Endothelial cell of umbilical vein (primary cell): ENCODE data around the gene UBR7. TPM values are rescaled to one million over a fixed set of nuclear protein-coding genes. Genes with fewer than 3 reads are reported as not detected.

Source experiments
- BruUV-seq: library from RNA; stranded (reverse); fragments of 400-500 nt; replicated peaks from 2 replicates; lab custom pipeline; 2021; lab: Mats Ljungman, UMichigan
- CTCF ChIA-PET: fragments of 300-600, 350-600 bp; sonication (Branson Sonifier 250); formaldehyde crosslinking; loops from one replicate; lab custom pipeline; 2021; ENCODE audit warnings: antibody characterized with exemption, inconsistent platforms; lab: Charles Lee
- POLR2A ChIA-PET: fragments of 300-600, 350-600 bp; sonication (Branson Sonifier 250); formaldehyde crosslinking; loops from one replicate; lab custom pipeline; 2021; ENCODE audit warnings: antibody characterized with exemption, inconsistent platforms; lab: Charles Lee
- DNase-seq: peaks from one replicate; pipeline ENCODE4 v3.0.0-alpha.2; 2011; ENCODE audit warnings: low read depth, low spot score
- FAIRE-seq: peaks from 2 replicates; lab custom pipeline; 2011; peaks lifted over from hg19 to GRCh38; lab: Jason Lieb, UNC
- H2AFZ ChIP-seq: 2 replicates; pipeline ENCODE4 v1.6.0; 2012; ENCODE audit warnings: low read depth, low read length, control low read depth, inconsistent platforms
- H3K27ac ChIP-seq: 2 replicates; pipeline ENCODE4 v1.5.1; 2011; ENCODE audit warnings: low read depth, mild to moderate bottlenecking, control low read depth, low read length, moderate library complexity; ENCODE audit not compliant: insufficient read depth
- H3K27me3 ChIP-seq, 2 experiments: 2 replicates each; pipeline versions ENCODE4 v1.6.0 to v1.6.1; 2011; ENCODE audit warnings: low read length in 2 of 2, mixed read lengths in 1 of 2; ENCODE audit not compliant: control insufficient read depth in 2 of 2, insufficient read depth in 2 of 2
- H3K36me3 ChIP-seq, 2 experiments: 2 replicates in 1 of 2; 3 replicates in 1 of 2; pipeline ENCODE4 v1.5.1; 2011; ENCODE audit warnings: low read length in 2 of 2, mild to moderate bottlenecking in 1 of 2, moderate library complexity in 1 of 2; ENCODE audit not compliant: control insufficient read depth in 2 of 2, insufficient read depth in 2 of 2; ENCODE audit errors: extremely low read depth in 1 of 2
- H3K4me1 ChIP-seq: 3 replicates; pipeline ENCODE4 v1.5.1; 2011; ENCODE audit warnings: mild to moderate bottlenecking, low read length; ENCODE audit not compliant: control insufficient read depth, insufficient read depth; ENCODE audit errors: extremely low read depth
- H3K4me2 ChIP-seq: 2 replicates; pipeline ENCODE4 v1.6.1; 2011; ENCODE audit warnings: low read length, control low read depth, mixed read lengths; ENCODE audit not compliant: insufficient read depth
- H3K4me3 ChIP-seq, 3 experiments: fragments of 200-600 bp in 1 of 3; sonication (generic), shearing (Covaris generic) in 1 of 3; replicated peaks in 1 of 3; 2 replicates each; pipeline ENCODE4 v1.5.1; 2011 to 2016; ENCODE audit warnings: control low read depth in 3 of 3, low read length in 3 of 3, mild to moderate bottlenecking in 2 of 3, inconsistent platforms in 1 of 3, low read depth in 1 of 3, moderate library complexity in 1 of 3; ENCODE audit not compliant: insufficient read depth in 1 of 3
- H3K79me2 ChIP-seq: 2 replicates; pipeline ENCODE4 v1.6.0; 2012; ENCODE audit warnings: low read length, inconsistent platforms; ENCODE audit not compliant: control insufficient read depth, insufficient read depth
- H3K9ac ChIP-seq: replicated peaks from 2 replicates; pipeline ENCODE3; 2011; ENCODE audit warnings: low read length, control low read depth; ENCODE audit not compliant: insufficient read depth; ENCODE audit errors: extremely low read depth
- H3K9me1 ChIP-seq: replicated peaks from 3 replicates; pipeline ENCODE4 v1.6.0; 2011; ENCODE audit warnings: mild to moderate bottlenecking, low read length; ENCODE audit not compliant: control insufficient read depth, insufficient read depth; ENCODE audit errors: extremely low read depth
- H3K9me3 ChIP-seq: replicated peaks from 2 replicates; pipeline ENCODE4 v1.5.1; 2012; ENCODE audit warnings: low read length, inconsistent platforms; ENCODE audit not compliant: control insufficient read depth, insufficient read depth
- H4K20me1 ChIP-seq: replicated peaks from 2 replicates; pipeline ENCODE3; 2011; ENCODE audit warnings: mild to moderate bottlenecking, low read length; ENCODE audit not compliant: control insufficient read depth, insufficient read depth; ENCODE audit errors: extremely low read depth
- EZH2 ChIP-seq: IDR thresholded peaks from 2 replicates; pipeline ENCODE4 v1.6.1; 2012; ENCODE audit warnings: borderline replicate concordance, low read depth, mild to moderate bottlenecking, moderate library complexity, low read length, inconsistent platforms; ENCODE audit not compliant: severe bottlenecking
- FOS ChIP-seq: IDR thresholded peaks from 2 replicates; pipeline ENCODE4 v1.6.1; 2011; ENCODE audit warnings: mild to moderate bottlenecking, low read length, moderate library complexity, borderline replicate concordance; ENCODE audit not compliant: insufficient read depth
- GATA2 ChIP-seq: IDR thresholded peaks from 2 replicates; pipeline ENCODE4 v1.7.0; 2011; ENCODE audit warnings: low read depth, mild to moderate bottlenecking, moderate library complexity, mixed read lengths, low read length; ENCODE audit not compliant: insufficient read length, insufficient read depth
- JUN ChIP-seq: IDR thresholded peaks from 2 replicates; pipeline ENCODE4 v1.6.1; 2011; ENCODE audit warnings: borderline replicate concordance, low read depth; ENCODE audit not compliant: insufficient read length, insufficient read depth
- MYC ChIP-seq: IDR thresholded peaks from one replicate; pipeline ENCODE4 v1.6.1; 2011; ENCODE audit warnings: mild to moderate bottlenecking, low read depth, low read length
- POLR2A ChIP-seq: IDR thresholded peaks from 2 replicates; pipeline ENCODE4 v1.6.1; 2012; ENCODE audit warnings: low read depth, mild to moderate bottlenecking, control low read depth, low read length
- POLR2AphosphoS5 ChIP-seq: IDR thresholded peaks from 2 replicates; pipeline ENCODE4 v1.6.1; 2012; ENCODE audit warnings: low read depth, mild to moderate bottlenecking, control low read depth, low read length, moderate library complexity; ENCODE audit not compliant: insufficient read depth
- dilution Hi-C: fragments of 300-500 bp; cut with MboI; formaldehyde crosslinking; loops from one replicate; pipeline ENCODE4 v1.15.0; 2019; ENCODE audit warnings: low sequenced_read_pairs; ENCODE audit not compliant: extremely low pct_ligation_motif_present
- intact Hi-C: fragments of 100-400 bp; cut with micrococcal nuclease; formaldehyde crosslinking; loops from one replicate; pipeline ENCODE4 v1.10.0; 2022
- polyA plus RNA-seq, 4 experiments: library from polyadenylated mRNA; depleted of rRNA in 3 of 4; stranded (reverse) in 3 of 4; unstranded in 1 of 4; fragments of >200 nt; gene quantifications; 2 replicates each; pipeline versions ENCODE4 v1.2.1 to v1.2.3, GENCODE V29; 2011 to 2012; ENCODE audit warnings: missing spikeins in 1 of 4
- total RNA-seq: library from RNA; stranded (reverse); gene quantifications from 2 replicates; pipeline ENCODE4 v1.2.3, GENCODE V29; 2021
- TF ChIP-seq, protein P1 (sequence below): IDR thresholded peaks from 2 replicates; pipeline ENCODE4 v1.6.1; 2011; ENCODE audit not compliant: insufficient read depth, insufficient read length
- TF ChIP-seq, protein P2 (sequence below), 2 donors: IDR thresholded peaks; 1 replicate in 1 of 2; 2 replicates in 1 of 2; pipeline ENCODE4 v1.5.1; 2011; ENCODE audit warnings: low read length in 2 of 2, mild to moderate bottlenecking in 2 of 2, moderate library complexity in 2 of 2, control low read depth in 1 of 2, inconsistent platforms in 1 of 2, low read depth in 1 of 2; ENCODE audit not compliant: insufficient read depth in 1 of 2; ENCODE audit errors: extremely low read depth in 1 of 2

Gene UBR7
- total and polyA plus RNA-seq, 2 donors (not counting 3 experiments of a cell fraction or from before 2014, with no cell fraction given), result 16.8 to 24.1 TPM

GRCh38 chr14:93230539-93230938 lies 23.5 kb downstream of the UBR7 start:
- Histone ChIP-seq H4K20me1 (no peaks in the 10 kb centered on the region), H2AFZ (peak overlapping the region; percentile 57), H3K27me3 (no peaks in the 10 kb centered on the region), H3K4me1 (no peaks in the 10 kb centered on the region), H3K9ac (no peak overlapping the region), H3K27ac (no peak overlapping the region), H3K9me3 (no peaks in the 10 kb centered on the region), H3K4me3 (no peak overlapping the region), H3K79me2 (no peaks in the 10 kb centered on the region), H3K4me2 (no peak overlapping the region), H3K36me3 (peaks cover 8% of the 10 kb centered on the region in 2 experiments), H3K9me1 (no peaks in the 10 kb centered on the region)
- dilution Hi-C loops (no loop called here), intact Hi-C loops (loop anchor here (5.0 kb wide), 1 partner anchor 387 kb away; no protein-coding TSS in a partner anchor)
- no peak for DNase-seq
- TF ChIP-seq POLR2AphosphoS5, result no peak
- TF ChIP-seq, protein P1, sequence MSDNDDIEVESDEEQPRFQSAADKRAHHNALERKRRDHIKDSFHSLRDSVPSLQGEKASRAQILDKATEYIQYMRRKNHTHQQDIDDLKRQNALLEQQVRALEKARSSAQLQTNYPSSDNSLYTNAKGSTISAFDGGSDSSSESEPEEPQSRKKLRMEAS, result no peak
- TF ChIP-seq GATA2, result no peak
- no peak for TF ChIP-seq MYC
- TF ChIP-seq FOS, result no peak
- no peak for TF ChIP-seq POLR2A
- TF ChIP-seq, protein P2, sequence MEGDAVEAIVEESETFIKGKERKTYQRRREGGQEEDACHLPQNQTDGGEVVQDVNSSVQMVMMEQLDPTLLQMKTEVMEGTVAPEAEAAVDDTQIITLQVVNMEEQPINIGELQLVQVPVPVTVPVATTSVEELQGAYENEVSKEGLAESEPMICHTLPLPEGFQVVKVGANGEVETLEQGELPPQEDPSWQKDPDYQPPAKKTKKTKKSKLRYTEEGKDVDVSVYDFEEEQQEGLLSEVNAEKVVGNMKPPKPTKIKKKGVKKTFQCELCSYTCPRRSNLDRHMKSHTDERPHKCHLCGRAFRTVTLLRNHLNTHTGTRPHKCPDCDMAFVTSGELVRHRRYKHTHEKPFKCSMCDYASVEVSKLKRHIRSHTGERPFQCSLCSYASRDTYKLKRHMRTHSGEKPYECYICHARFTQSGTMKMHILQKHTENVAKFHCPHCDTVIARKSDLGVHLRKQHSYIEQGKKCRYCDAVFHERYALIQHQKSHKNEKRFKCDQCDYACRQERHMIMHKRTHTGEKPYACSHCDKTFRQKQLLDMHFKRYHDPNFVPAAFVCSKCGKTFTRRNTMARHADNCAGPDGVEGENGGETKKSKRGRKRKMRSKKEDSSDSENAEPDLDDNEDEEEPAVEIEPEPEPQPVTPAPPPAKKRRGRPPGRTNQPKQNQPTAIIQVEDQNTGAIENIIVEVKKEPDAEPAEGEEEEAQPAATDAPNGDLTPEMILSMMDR (IDR thresholded peaks at IDR 0.05; ENCODE audit: extremely low read depth in 1 of 2, insufficient read depth in 1 of 2, low read depth in 1 of 2, low read length in 2 of 2), result no peak
- TF ChIP-seq JUN, result no peak
- TF ChIP-seq EZH2, result no peak
- POLR2A ChIA-PET, result no interaction called here
- no TSS peak for BruUV-seq
- CTCF ChIA-PET, result no interaction called here
- no peak for FAIRE-seq
